Lower leg skin (tissue), 4 donors: ENCODE results near the gene WWOX. TPM values are rescaled to one million over a fixed set of nuclear protein-coding genes. Genes with fewer than 3 reads are reported as not detected.

Source experiments
- DNase-seq, 2 donors: peaks; one replicate each; pipeline ENCODE4 v3.0.0-alpha.2; 2019; ENCODE audit warnings: low spot score in 2 of 2
- H3K4me3 ChIP-seq: fragments of 200-600 bp; sonication (generic); 2 replicates; pipeline ENCODE4 v1.5.1; 2017; ENCODE audit warnings: mild to moderate bottlenecking, low read depth; ENCODE audit not compliant: poor library complexity, severe bottlenecking
- POLR2A ChIP-seq, 2 donors: fragments of 450-650 bp; IDR thresholded peaks; one replicate each; pipeline ENCODE4 v1.6.1; 2016 to 2017; ENCODE audit warnings: antibody characterized with exemption in 2 of 2, mild to moderate bottlenecking in 1 of 2, moderate library complexity in 1 of 2
- WGBS, 2 donors: methylation state at CpG; one replicate each; pipeline ENCODE4 v1.1.5; 2018; 5-methylcytosine and 5-hydroxymethylcytosine counted together
- intact Hi-C: fragments of 100-400 bp; cut with DNase I; formaldehyde crosslinking; loops from one replicate; pipeline ENCODE4 v1.15.0; 2023; ENCODE audit warnings: low total_unique reads
- total RNA-seq, 4 donors: library from RNA; depleted of rRNA; stranded (reverse); fragments of >200 nt; gene quantifications; one replicate each; pipeline ENCODE4 v1.1.0, GENCODE V29; 2016
- TF ChIP-seq, protein P1 (sequence below), 3 donors: fragments of 450-650 bp; IDR thresholded peaks; one replicate each; pipeline ENCODE4 v1.5.1; 2016; ENCODE audit warnings: antibody characterized with exemption in 3 of 3, mild to moderate bottlenecking in 3 of 3, moderate library complexity in 2 of 3

The WWOX gene
- total RNA-seq, 4 donors from 2014 or later = 21.0 to 82.7 (median 36.1) TPM

DNA sequence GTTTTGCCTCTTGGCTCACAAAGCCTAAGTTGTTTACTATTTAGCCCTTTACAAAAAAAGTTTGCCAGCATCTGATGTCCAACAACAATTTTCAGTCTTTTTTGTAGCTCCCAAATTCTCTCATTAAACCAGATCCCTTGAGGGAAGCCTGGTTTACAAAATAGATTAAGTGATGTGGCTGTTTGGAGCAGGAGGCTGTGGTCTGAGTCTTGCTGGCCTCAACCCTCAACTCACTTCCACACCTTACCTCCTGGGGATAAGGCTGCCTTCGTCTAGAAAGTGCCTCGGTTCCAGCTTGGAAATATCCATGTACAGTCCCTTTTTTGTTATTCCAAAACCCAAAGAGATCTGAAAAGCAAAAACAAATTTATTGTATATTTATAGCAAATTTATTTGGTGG, 138.4 kb downstream of the WWOX start:
- no peak for DNase-seq

DNA sequence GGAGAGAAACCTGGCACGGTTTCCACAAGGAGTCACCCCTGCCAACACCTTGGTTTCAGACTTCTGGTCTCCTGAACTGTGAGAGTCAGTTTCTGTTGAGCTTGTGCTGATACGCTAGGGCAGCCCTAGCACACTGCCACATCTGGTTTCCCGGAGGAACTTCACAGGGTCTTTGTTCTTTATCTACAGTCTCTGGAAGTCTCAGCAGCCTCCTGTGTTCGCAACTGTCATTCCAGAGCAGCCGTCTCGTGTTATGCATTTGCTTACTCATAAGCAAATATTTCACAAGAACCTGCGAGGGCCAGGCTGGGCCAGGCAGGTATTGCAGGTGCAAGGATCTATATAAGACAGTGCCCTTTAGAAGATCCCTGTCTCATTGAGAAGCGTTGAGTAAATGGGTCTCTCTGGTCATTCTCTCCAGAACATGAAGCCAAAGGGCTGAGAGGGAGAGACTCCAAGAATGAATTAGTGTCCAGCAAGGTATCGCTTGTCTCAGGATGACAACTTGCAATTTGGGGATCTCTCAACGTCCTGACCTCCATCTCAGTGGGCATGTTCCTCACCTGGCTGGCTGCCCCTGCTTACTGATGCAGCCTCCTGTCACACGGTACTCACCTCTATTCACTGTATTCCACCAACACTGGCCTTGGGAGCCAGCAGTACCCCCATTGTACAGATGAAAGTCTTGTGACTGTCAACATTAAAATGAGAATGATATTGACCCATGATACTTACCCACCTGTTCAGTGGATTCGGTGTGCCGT, 141.2 kb downstream of the WWOX start:
- TF ChIP-seq, protein P1, sequence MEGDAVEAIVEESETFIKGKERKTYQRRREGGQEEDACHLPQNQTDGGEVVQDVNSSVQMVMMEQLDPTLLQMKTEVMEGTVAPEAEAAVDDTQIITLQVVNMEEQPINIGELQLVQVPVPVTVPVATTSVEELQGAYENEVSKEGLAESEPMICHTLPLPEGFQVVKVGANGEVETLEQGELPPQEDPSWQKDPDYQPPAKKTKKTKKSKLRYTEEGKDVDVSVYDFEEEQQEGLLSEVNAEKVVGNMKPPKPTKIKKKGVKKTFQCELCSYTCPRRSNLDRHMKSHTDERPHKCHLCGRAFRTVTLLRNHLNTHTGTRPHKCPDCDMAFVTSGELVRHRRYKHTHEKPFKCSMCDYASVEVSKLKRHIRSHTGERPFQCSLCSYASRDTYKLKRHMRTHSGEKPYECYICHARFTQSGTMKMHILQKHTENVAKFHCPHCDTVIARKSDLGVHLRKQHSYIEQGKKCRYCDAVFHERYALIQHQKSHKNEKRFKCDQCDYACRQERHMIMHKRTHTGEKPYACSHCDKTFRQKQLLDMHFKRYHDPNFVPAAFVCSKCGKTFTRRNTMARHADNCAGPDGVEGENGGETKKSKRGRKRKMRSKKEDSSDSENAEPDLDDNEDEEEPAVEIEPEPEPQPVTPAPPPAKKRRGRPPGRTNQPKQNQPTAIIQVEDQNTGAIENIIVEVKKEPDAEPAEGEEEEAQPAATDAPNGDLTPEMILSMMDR (IDR thresholded peaks at IDR 0.05) = no peak
- TF ChIP-seq POLR2A (IDR thresholded peaks at IDR 0.05) = no peak
- intact Hi-C loops = no loop called here
- DNase-seq = no peak
- WGBS, 2 donors = 78 to 88% methylated on average over 13 of the region's 13 CpGs
- H3K4me3 ChIP-seq = no peak overlapping the region

More for the DNA sequence above, 138.4 kb downstream of the WWOX start:
- no peak overlapping the region for H3K4me3 ChIP-seq
- intact Hi-C loops = no loop called here
- WGBS, 2 donors = 27 to 35% methylated on average over 2 of the region's 2 CpGs
- no peak for TF ChIP-seq POLR2A (IDR thresholded peaks at IDR 0.05)
- TF ChIP-seq, protein P1 (IDR thresholded peaks at IDR 0.05) = no peak

DNA sequence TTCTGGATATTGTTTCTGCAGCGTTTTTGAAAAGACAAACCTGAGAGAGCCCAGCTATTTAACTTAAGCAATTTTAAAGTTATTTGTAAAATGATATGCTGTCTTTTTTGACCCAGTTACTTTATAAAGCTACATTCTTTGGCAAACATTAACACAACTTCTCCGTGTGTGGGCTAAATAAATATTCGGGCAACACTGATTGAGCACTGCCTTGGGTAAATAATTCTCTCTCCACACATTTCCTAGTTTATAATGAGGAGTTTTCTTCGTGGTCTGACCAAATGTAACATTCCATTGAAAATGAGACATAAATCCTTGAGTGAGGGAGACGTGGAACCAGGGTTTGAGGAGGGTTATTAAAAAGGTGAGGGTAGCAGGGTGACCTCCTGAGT, 142.8 kb downstream of the WWOX start:
- no peak overlapping the region for H3K4me3 ChIP-seq
- no peak for DNase-seq
- 55 to 61% methylated on average over 5 of the region's 5 CpGs for WGBS, 2 donors
- intact Hi-C loops = no loop called here
- TF ChIP-seq POLR2A (IDR thresholded peaks at IDR 0.05) = no peak
- TF ChIP-seq, protein P1 (IDR thresholded peaks at IDR 0.05) = no peak

DNA sequence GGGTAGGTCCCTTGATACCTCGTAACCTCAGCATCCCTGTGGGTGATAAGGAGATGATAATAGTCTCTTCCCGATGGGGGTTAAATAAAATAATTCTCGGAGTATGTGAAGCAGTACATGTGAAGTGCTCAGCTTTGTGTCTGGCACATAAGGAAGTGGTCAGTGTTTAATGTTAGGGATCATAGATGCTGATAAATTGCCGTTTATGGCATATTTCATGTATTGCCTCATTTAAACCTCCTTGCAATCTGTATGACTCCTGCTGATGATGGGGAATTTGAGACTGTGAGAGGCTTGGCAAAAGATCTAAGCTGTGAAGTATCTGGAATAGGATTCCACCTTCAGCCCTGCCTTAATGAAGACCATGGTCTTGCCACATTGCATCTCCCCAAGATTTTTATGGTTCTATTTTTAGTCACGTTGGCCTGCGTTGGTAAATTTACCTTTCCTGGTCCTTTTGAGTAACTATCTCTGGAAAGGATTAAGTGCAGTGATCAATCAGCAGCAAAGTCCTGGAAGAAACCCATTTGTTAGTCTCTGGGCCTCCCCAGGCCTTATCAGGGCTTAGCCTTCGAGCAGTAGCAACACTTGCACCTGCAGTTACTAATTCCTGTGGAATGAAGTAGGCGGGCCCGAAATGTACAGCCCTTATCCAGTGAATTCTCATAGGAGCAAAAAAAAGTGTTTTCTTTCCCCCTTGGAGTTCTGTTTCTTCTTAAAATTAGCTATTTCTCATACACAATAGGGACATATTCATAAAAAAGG, 144.9 kb downstream of the WWOX start:
- TF ChIP-seq, protein P1 (IDR thresholded peaks at IDR 0.05) = no peak
- no peak for TF ChIP-seq POLR2A (IDR thresholded peaks at IDR 0.05)
- no peak overlapping the region for H3K4me3 ChIP-seq
- intact Hi-C loops = no loop called here
- WGBS, 2 donors = 77 to 83% methylated on average over 9 of the region's 9 CpGs
- no peak for DNase-seq

DNA sequence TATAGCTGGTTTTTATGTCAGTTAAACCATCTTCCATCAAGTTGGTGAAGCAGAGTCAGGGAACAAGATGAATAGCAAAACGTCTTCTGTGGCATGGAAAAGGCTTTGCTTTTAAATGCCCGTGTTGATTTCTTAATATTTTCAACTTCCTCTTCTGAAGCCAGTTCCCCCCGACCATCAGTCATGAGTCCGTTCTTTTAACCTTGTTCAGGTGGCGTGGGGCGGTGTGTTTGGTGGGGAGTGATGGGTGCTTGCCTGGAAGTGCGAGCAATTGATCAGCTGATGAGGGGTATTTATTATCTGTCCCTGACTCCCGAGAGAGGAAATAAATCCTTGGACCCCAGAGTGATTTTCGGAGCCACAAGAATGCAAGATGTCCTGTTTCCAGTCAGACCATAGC, 147.1 kb downstream of the WWOX start:
- TF ChIP-seq POLR2A (IDR thresholded peaks at IDR 0.05) = no peak
- TF ChIP-seq, protein P1 (IDR thresholded peaks at IDR 0.05) = no peak
- intact Hi-C loops = no loop called here
- H3K4me3 ChIP-seq = no peak overlapping the region
- WGBS, 2 donors = 77 to 85% methylated on average over 9 of the region's 9 CpGs
- no peak for DNase-seq
